Epithelial cell of prostate (primary cell): ENCODE measurements around the gene OR2AT4.
"Not testable (repeated sequence)": the region's sequence is repeated elsewhere in the genome, so short reads cannot be mapped to it uniquely, and the experiment has no call there.

Experiments
- DNase-seq: peaks from one replicate; pipeline ENCODE4 v3.0.0-alpha.2; 2011; ENCODE audit warnings: low read depth, low spot score
- H3K27ac ChIP-seq: fragments of 450-650 bp; 2 replicates; pipeline ENCODE4 v1.5.1; 2017; ENCODE audit warnings: mild to moderate bottlenecking

The OR2AT4 gene

GRCh38 chr11:75105462-75105925 is 8.8 kb upstream of the OR2AT4 start:
- no peak for DNase-seq
- no peak overlapping the region for H3K27ac ChIP-seq

- DNase-seq, result no peak
- no peak overlapping the region for H3K27ac ChIP-seq
These were observed 6.8 kb upstream of the OR2AT4 start for GRCh38 chr11:75103380-75104026.

GRCh38 chr11:75101424-75102128 is 4.9 kb upstream of the OR2AT4 start:
- no peak for DNase-seq
- H3K27ac ChIP-seq, result no peak overlapping the region

- DNase-seq, result no peak
These were observed 3.6 kb upstream of the OR2AT4 start for GRCh38 chr11:75100314-75100713.

GRCh38 chr11:75099635-75100034 is 3.0 kb upstream of the OR2AT4 start:
- DNase-seq, result no peak
- H3K27ac ChIP-seq, result no peak overlapping the region

More at GRCh38 chr11:75100314-75100713, 3.6 kb upstream of the OR2AT4 start:
- H3K27ac ChIP-seq, result no peak overlapping the region

GRCh38 chr11:75098835-75099439 is 2.3 kb upstream of the OR2AT4 start:
- H3K27ac ChIP-seq, DNase-seq: not testable (repeated sequence)

- not testable (repeated sequence) for H3K27ac ChIP-seq, DNase-seq
These were observed 1.5 kb upstream of the OR2AT4 start for GRCh38 chr11:75098181-75098580.

- no peak for DNase-seq
- H3K27ac ChIP-seq, result no peak overlapping the region
These were observed 489 bp upstream of the OR2AT4 start for GRCh38 chr11:75097173-75097557.

GRCh38 chr11:75094382-75094781 is 2.3 kb downstream of the OR2AT4 start:
- H3K27ac ChIP-seq, DNase-seq: not testable (repeated sequence)

- DNase-seq, result no peak
- H3K27ac ChIP-seq, result no peak overlapping the region
These were observed 6.0 kb downstream of the OR2AT4 start for GRCh38 chr11:75090671-75091177.

- no peak overlapping the region for H3K27ac ChIP-seq
- peak; percentile 18 for DNase-seq
These were observed 9.1 kb downstream of the OR2AT4 start for GRCh38 chr11:75087319-75088305.

GRCh38 chr11:75084883-75085282 is 11.8 kb downstream of the OR2AT4 start:
- DNase-seq, result no peak
- H3K27ac ChIP-seq, result no peak overlapping the region

- DNase-seq, result no peak
These were observed 13.5 kb downstream of the OR2AT4 start for GRCh38 chr11:75083217-75083605.

GRCh38 chr11:75082601-75083216 is 14.0 kb downstream of the OR2AT4 start:
- no peak overlapping the region for H3K27ac ChIP-seq
- no peak for DNase-seq

More at GRCh38 chr11:75083217-75083605, 13.5 kb downstream of the OR2AT4 start:
- no peak overlapping the region for H3K27ac ChIP-seq

- no peak overlapping the region for H3K27ac ChIP-seq
- no peak for DNase-seq
These were observed 17.1 kb downstream of the OR2AT4 start for GRCh38 chr11:75079546-75079945.

- no peak overlapping the region for H3K27ac ChIP-seq
- no peak for DNase-seq
These were observed 18.4 kb downstream of the OR2AT4 start for GRCh38 chr11:75078233-75078632.

GRCh38 chr11:75077316-75077715 is 19.4 kb downstream of the OR2AT4 start:
- no peak overlapping the region for H3K27ac ChIP-seq
- DNase-seq, result peak; percentile 8

GRCh38 chr11:75076671-75077070 is 20.0 kb downstream of the OR2AT4 start:
- DNase-seq, result no peak
- no peak overlapping the region for H3K27ac ChIP-seq

- no peak for DNase-seq
- H3K27ac ChIP-seq, result no peak overlapping the region
These were observed 23.1 kb downstream of the OR2AT4 start for GRCh38 chr11:75073459-75074190.
